ENCODE data around the gene TRAK2. TPM values are rescaled to one million over a fixed set of nuclear protein-coding genes. Genes with fewer than 3 reads are reported as not detected.

TRAK2 gene
- total and polyA plus RNA-seq, 2 of the 13 experiments (the other 11 are each of a cell fraction or from before 2014, with no cell fraction given): 7.7 to 21.0 TPM

- TF ChIP-seq, protein P1, sequence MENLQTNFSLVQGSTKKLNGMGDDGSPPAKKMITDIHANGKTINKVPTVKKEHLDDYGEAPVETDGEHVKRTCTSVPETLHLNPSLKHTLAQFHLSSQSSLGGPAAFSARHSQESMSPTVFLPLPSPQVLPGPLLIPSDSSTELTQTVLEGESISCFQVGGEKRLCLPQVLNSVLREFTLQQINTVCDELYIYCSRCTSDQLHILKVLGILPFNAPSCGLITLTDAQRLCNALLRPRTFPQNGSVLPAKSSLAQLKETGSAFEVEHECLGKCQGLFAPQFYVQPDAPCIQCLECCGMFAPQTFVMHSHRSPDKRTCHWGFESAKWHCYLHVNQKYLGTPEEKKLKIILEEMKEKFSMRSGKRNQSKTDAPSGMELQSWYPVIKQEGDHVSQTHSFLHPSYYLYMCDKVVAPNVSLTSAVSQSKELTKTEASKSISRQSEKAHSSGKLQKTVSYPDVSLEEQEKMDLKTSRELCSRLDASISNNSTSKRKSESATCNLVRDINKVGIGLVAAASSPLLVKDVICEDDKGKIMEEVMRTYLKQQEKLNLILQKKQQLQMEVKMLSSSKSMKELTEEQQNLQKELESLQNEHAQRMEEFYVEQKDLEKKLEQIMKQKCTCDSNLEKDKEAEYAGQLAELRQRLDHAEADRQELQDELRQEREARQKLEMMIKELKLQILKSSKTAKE (CRISPR knock-in tag; IDR thresholded peaks at IDR 0.05; ENCODE audit: borderline replicate concordance): no peak
- TF ChIP-seq, protein P2, sequence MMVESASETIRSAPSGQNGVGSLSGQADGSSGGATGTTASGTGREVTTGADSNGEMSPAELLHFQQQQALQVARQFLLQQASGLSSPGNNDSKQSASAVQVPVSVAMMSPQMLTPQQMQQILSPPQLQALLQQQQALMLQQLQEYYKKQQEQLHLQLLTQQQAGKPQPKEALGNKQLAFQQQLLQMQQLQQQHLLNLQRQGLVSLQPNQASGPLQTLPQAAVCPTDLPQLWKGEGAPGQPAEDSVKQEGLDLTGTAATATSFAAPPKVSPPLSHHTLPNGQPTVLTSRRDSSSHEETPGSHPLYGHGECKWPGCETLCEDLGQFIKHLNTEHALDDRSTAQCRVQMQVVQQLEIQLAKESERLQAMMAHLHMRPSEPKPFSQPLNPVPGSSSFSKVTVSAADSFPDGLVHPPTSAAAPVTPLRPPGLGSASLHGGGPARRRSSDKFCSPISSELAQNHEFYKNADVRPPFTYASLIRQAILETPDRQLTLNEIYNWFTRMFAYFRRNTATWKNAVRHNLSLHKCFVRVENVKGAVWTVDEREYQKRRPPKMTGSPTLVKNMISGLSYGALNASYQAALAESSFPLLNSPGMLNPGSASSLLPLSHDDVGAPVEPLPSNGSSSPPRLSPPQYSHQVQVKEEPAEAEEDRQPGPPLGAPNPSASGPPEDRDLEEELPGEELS (CRISPR knock-in tag; IDR thresholded peaks at IDR 0.05): no peak
Measured at GRCh38 chr2:201467666-201468065, 16.4 kb upstream of the TRAK2 start (continued).

DNA sequence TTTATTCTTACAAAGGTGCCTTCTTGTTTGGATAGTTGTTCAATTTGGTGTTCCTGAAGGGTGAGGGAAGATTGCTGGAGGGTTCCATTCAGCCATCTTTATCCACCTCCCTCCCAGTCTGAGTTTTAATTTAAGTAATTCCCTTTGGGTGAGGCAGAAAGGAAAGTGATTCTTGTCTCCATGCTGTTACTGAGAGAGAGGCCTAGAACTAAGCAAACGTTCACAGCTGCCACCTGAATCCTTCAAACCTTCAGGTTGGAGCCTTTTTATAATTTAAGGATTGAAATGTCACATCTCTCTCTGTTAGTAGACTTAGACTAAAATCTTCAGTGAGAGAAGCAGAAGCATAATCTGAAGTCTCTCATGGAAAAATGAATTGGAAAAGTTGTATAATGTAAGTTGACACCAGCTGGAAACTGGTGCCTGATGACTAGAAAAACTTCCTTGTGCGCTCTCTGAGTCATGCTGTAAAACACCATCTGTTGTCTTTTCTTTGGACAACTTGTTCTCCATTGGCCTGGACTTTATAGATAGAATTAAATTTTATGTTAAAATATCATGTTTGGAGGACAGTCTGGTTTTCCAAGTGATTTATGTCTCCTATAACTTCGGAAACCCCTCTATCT lies 14.9 kb upstream of the TRAK2 start:
- ATAC-seq (no peak), FAIRE-seq (no peak), DNase-seq (ENCODE audit: low spot score) (no peak)
- Histone ChIP-seq H3K4me2 (ENCODE audit: low read depth, low read length) (no peak overlapping the region), H2AFZ (ENCODE audit: low read length) (no peak overlapping the region), H3K9ac (ENCODE audit: insufficient read depth, low read depth, low read length) (no peak overlapping the region), H3K36me3 (replicated peaks in 1 of 2; ENCODE audit: control insufficient read depth in 1 of 2, insufficient read depth in 2 of 2, low read length in 2 of 2) (peaks cover 9 to 56% of the 10 kb centered on the region in 2 experiments; a peak in 4 of 5 replicates), H3K27ac (ENCODE audit: extremely low read length, insufficient read depth, low read length) (no peak overlapping the region), H3K4me1 (ENCODE audit: insufficient read depth, low read length) (no peaks in the 10 kb centered on the region), H3K9me3 (ENCODE audit: low read length) (no peaks in the 10 kb centered on the region), H4K20me1 (ENCODE audit: insufficient read depth, low read length) (no peaks in the 10 kb centered on the region), H3K4me3 (replicated peaks in 1 of 3; ENCODE audit: insufficient read depth in 1 of 3, low read depth in 2 of 3, low read length in 3 of 3) (no peak overlapping the region), H3K27me3 (ENCODE audit: control insufficient read depth in 1 of 2, insufficient read depth in 2 of 2, low read length in 2 of 2) (no peaks in the 10 kb centered on the region), H3K79me2 (ENCODE audit: insufficient read depth, low read length) (no peaks in the 10 kb centered on the region)
- WGBS (ENCODE audit: low lambda C conversion rate): 94% methylated on average over 3 of the region's 3 CpGs
- intact Hi-C loops (cut with micrococcal nuclease; ENCODE audit: unreplicated experiment): no loop called here
- no TSS peak for BruUV-seq (replicated peaks)
- POLR2A ChIA-PET: interaction anchor here (0.7 kb wide), 1 partner anchor 15 kb away, joined by 3 read pairs; the partner anchor contains the start of gene STRADB
- CTCF ChIA-PET (ENCODE audit: low intra/inter-chr PET ratio, low total read pairs): no interaction called here
- in situ Hi-C loops (cut with HindIII; ENCODE audit: extremely low pct_ligation_motif_present, low pct_unique_long_range_greater_than_20kb): no loop called here
- TF ChIP-seq, protein P3, sequence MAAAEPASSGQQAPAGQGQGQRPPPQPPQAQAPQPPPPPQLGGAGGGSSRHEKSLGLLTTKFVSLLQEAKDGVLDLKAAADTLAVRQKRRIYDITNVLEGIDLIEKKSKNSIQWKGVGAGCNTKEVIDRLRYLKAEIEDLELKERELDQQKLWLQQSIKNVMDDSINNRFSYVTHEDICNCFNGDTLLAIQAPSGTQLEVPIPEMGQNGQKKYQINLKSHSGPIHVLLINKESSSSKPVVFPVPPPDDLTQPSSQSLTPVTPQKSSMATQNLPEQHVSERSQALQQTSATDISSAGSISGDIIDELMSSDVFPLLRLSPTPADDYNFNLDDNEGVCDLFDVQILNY (CRISPR knock-in tag; conservative IDR thresholded peaks at IDR 0.05): no peak
- no peak for TF ChIP-seq ZC3H4 (CRISPR knock-in tag; IDR thresholded peaks at IDR 0.05; ENCODE audit: borderline replicate concordance)
- no peak for TF ChIP-seq RBM39 (IDR thresholded peaks at IDR 0.05; ENCODE audit: low read depth, low read length, poor library complexity, severe bottlenecking)
- TF ChIP-seq, protein P4, sequence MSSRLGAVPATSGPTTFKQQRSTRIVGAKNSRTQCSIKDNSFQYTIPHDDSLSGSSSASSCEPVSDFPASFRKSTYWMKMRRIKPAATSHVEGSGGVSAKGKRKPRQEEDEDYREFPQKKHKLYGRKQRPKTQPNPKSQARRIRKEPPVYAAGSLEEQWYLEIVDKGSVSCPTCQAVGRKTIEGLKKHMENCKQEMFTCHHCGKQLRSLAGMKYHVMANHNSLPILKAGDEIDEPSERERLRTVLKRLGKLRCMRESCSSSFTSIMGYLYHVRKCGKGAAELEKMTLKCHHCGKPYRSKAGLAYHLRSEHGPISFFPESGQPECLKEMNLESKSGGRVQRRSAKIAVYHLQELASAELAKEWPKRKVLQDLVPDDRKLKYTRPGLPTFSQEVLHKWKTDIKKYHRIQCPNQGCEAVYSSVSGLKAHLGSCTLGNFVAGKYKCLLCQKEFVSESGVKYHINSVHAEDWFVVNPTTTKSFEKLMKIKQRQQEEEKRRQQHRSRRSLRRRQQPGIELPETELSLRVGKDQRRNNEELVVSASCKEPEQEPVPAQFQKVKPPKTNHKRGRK (CRISPR knock-in tag; IDR thresholded peaks at IDR 0.05): no peak
- TF ChIP-seq FOXK1 (CRISPR knock-in tag; IDR thresholded peaks at IDR 0.05; ENCODE audit: borderline replicate concordance, low read depth): no peak
- TF ChIP-seq, protein P5, sequence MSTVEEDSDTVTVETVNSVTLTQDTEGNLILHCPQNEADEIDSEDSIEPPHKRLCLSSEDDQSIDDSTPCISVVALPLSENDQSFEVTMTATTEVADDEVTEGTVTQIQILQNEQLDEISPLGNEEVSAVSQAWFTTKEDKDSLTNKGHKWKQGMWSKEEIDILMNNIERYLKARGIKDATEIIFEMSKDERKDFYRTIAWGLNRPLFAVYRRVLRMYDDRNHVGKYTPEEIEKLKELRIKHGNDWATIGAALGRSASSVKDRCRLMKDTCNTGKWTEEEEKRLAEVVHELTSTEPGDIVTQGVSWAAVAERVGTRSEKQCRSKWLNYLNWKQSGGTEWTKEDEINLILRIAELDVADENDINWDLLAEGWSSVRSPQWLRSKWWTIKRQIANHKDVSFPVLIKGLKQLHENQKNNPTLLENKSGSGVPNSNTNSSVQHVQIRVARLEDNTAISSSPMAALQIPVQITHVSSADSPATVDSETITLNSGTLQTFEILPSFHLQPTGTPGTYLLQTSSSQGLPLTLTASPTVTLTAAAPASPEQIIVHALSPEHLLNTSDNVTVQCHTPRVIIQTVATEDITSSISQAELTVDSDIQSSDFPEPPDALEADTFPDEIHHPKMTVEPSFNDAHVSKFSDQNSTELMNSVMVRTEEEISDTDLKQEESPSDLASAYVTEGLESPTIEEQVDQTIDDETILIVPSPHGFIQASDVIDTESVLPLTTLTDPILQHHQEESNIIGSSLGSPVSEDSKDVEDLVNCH (CRISPR knock-in tag; IDR thresholded peaks at IDR 0.05): no peak
- TF ChIP-seq NFYC (CRISPR knock-in tag; IDR thresholded peaks at IDR 0.05): no peak
- TF ChIP-seq ZNF451 (CRISPR knock-in tag; IDR thresholded peaks at IDR 0.05): no peak
- TF ChIP-seq RELA (CRISPR knock-in tag; IDR thresholded peaks at IDR 0.05): no peak
- no peak for TF ChIP-seq ZNF773 (CRISPR knock-in tag; IDR thresholded peaks at IDR 0.05; ENCODE audit: borderline replicate concordance)
- no peak for TF ChIP-seq ZFX (CRISPR knock-in tag; IDR thresholded peaks at IDR 0.05; ENCODE audit: low read depth)

Measured in HepG2 (cell line).